HG03025 (cell line): ENCODE measurements around the gene ERLIN1.

Experiments
- ATAC-seq: cut with Tn5 transposase; IDR thresholded peaks from one replicate; pipeline ENCODE4 v1.9.1; 2021; ENCODE audit warnings: mild to moderate bottlenecking, moderate library complexity; ENCODE audit not compliant: unreplicated experiment, low FRiP score

Gene ERLIN1

GRCh38 chr10:100174699-100175677 lies 10.8 kb downstream of the ERLIN1 start:
- no peak for ATAC-seq

- no peak for ATAC-seq
Observed at GRCh38 chr10:100173035-100173434, 12.8 kb downstream of the ERLIN1 start.

- ATAC-seq = no peak
Observed at GRCh38 chr10:100172349-100172748, 13.5 kb downstream of the ERLIN1 start.

- ATAC-seq = no peak
Observed at GRCh38 chr10:100168313-100168643, 17.6 kb downstream of the ERLIN1 start.

GRCh38 chr10:100167553-100168312 lies 18.1 kb downstream of the ERLIN1 start:
- ATAC-seq = no peak

- ATAC-seq = no peak
Observed at GRCh38 chr10:100163704-100164621, 21.9 kb downstream of the ERLIN1 start.

- ATAC-seq = no peak
Observed at GRCh38 chr10:100162696-100163095, 23.1 kb downstream of the ERLIN1 start.

- peak; percentile 88 for ATAC-seq
Observed at GRCh38 chr10:100158044-100158805, 27.6 kb downstream of the ERLIN1 start.

- ATAC-seq = no peak
Observed at GRCh38 chr10:100157156-100157555, 28.7 kb downstream of the ERLIN1 start.

GRCh38 chr10:100155936-100156335 lies 29.9 kb downstream of the ERLIN1 start:
- ATAC-seq = no peak

GRCh38 chr10:100154666-100155065 lies 31.2 kb downstream of the ERLIN1 start:
- ATAC-seq = no peak

GRCh38 chr10:100153239-100153825 lies 32.5 kb downstream of the ERLIN1 start:
- ATAC-seq = no peak

GRCh38 chr10:100151723-100152300 lies 34.0 kb downstream of the ERLIN1 start:
- ATAC-seq = no peak

- peak; percentile 45 for ATAC-seq
Observed at GRCh38 chr10:100148353-100149211, 37.2 kb downstream of the ERLIN1 start.

- no peak for ATAC-seq
Observed at GRCh38 chr10:100146875-100147650, 38.8 kb downstream of the ERLIN1 start.

- ATAC-seq = no peak
Observed at GRCh38 chr10:100146398-100146797, 39.4 kb downstream of the ERLIN1 start.

GRCh38 chr10:100143756-100144155 lies 42.1 kb downstream of the ERLIN1 start:
- ATAC-seq = no peak
